ENCODE measurements around the gene CDH15.

Gene CDH15, protein sequence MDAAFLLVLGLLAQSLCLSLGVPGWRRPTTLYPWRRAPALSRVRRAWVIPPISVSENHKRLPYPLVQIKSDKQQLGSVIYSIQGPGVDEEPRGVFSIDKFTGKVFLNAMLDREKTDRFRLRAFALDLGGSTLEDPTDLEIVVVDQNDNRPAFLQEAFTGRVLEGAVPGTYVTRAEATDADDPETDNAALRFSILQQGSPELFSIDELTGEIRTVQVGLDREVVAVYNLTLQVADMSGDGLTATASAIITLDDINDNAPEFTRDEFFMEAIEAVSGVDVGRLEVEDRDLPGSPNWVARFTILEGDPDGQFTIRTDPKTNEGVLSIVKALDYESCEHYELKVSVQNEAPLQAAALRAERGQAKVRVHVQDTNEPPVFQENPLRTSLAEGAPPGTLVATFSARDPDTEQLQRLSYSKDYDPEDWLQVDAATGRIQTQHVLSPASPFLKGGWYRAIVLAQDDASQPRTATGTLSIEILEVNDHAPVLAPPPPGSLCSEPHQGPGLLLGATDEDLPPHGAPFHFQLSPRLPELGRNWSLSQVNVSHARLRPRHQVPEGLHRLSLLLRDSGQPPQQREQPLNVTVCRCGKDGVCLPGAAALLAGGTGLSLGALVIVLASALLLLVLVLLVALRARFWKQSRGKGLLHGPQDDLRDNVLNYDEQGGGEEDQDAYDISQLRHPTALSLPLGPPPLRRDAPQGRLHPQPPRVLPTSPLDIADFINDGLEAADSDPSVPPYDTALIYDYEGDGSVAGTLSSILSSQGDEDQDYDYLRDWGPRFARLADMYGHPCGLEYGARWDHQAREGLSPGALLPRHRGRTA

DNA sequence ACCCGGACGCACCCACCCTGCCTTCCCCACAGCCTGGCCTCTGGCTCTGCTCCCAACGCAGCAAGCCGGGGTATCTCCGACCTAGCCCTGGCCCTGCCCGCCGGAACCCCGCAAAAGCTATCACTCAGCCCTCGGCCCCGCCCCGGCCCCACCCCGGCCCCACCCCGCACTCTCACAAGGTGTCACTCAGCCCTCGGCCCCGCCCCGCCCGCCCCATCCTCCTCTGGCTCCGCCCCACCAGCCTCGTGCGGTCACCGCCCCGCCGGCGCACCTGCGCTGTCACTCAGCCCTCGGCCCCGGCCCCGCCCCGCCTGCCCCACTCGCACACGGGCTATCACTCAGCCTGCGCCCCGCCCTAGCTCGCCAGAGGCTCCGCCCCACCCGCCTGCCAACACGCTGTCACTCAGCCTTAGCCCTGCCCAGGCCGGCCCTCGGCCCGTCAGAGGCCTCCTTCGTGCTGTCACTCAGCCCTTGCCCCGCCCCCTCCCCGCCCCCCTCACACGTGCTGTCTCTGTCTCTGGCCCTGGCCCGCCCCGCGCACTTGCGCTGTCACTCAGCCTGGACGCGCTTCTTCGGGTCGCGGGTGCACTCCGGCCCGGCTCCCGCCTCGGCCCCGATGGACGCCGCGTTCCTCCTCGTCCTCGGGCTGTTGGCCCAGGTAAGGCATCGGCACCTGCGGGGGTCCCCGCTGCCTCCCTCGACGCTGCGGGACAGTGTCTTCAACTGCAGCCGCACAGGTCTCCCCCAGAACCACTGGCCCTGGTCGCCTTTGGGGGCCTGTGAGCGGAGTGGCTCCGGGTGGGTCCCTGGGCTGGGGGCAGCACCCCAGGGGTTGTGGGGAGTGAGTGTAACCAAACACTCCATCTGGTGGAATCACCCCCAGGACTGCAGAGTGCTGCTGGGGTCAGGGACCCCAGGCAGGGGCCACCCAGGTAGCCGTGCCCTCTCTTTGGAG is at the start of gene CDH15:
Gene CDH15 (plus strand): TSS at position 533 of the 955 bp plus-strand sequence. CDS start 84 bp downstream, at position 617.
- peak; percentile 97 for DNase-seq

GRCh38 chr16:89122322-89122851 is 49.2 kb upstream of the CDH15 start:
- no peak for DNase-seq

DNA sequence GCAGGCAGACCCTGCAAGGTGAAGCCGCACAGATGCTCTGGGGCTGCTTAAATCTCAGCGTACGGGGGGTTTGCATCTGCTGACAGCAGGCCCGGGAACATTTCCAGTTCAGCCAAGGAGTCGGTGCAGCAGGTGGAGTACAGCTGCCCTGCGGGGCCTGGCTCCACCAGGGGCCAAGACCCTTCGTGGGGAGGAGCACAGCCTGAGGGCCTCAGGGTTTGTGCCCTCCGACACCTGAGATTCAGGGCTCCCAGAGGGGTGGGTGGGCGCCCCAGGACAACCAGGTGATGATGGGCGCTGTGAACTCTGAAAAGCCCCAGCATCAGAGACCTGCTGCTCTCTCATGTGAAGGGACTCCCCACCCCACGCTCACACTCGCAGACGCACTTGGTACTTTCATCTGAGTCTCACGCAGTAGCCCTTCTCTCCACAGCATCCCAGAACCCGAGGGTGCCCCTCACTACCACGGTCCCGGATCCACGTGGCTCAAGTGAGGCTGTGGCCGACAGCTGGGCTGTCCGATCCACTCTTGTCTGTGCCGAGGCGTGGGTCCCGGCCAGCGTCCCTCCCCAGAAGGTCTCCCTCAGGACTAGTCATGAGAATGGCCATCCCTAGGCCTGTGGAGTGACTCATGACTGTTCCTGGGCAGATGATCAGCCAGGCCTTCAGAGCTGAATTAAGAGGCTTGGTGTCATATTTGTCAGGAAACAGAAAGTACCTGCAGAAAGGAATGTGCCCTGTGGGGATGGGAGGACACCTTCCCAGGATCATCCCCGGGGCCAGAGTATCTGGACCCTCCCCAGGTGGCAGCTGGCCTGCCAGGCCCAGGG is 48.3 kb upstream of the CDH15 start:
- DNase-seq: no peak

DNA sequence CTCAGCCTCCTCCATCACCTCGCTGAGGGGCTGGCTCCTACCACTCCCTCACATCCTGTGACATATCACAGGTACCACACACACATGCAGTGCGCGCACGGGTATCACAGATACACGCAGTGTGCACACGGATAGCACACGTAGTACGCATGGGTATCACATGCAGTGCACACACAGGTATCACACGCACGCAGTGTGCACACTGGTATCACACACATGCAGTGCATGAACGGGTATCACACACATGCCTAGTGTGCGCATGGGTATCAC is 47.8 kb upstream of the CDH15 start:
- no peak for DNase-seq

DNA sequence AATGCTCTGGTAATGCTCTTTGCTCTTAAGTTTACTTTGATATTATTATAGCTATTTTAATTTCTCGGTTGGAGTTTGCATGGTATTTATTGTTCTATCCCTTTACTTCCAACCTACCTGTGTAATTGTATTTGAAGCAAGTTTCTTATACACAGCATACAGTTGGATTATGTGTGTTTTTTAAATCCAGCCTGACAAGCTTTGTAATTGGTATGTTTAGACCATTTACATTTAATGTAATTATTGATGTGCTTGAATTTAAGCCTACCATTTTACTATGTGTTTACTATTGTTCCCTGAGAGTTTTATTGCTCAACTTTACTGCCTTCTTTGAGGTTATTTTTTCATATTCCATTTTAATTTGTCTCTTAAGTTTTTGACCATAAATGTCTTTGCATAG is 42.2 kb upstream of the CDH15 start:
- DNase-seq: no peak

- DNase-seq: no peak
Observed at GRCh38 chr16:89130448-89130847, 41.1 kb upstream of the CDH15 start.

DNA sequence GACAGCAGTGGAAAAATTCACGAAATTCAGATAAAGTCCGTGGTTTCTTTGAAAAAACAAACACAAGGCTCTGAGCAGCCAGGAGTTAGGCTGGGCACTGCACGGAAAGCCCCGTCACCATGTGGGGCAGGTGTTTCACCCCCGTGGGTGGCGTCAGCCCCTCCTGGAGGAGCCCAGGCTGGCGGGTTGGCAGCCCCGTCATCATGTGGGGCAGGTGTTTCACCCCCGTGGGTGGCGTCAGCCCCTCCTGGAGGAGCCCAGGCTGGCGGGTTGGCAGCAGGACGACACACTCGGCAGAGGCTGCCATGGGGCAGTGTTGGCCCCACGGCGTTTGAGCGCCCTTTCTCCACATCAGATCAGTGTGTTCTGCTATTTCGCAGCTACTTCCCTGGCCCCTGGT is 39.8 kb upstream of the CDH15 start:
- no peak for DNase-seq

GRCh38 chr16:89132194-89133005 is 39.1 kb upstream of the CDH15 start:
- no peak for DNase-seq

DNA sequence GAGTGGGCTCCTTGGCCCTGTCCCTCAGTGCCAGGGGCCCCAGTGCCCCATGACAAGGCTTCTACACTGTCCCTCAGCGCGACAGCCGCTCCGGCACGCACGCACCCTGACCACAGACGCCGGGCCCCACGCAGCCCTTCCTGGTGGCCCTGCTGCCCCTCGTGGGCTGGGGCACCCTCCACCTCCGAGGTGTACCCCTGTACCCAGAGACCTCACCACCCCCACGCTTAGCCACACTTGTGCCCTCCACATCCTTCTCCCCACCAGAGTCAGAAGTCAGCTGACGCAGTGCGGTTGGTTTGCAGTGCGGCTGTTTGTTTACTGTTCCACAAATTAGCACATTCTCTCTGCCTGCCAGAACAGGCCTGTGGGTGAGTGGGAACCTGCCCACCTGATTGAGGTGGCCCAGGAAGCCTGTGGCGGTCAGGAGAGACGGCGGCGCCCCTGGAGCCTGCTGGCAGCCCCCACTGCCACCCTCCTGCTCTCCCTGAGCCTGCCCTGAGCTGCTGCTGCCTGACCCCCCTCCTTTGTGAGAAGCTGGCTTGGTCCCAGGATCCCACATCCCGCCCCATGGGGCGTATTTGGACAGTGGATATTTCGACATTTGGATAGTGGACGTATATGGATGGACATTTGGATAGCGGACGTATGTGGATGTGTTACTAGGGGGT is 38.0 kb upstream of the CDH15 start:
- DNase-seq: no peak

DNA sequence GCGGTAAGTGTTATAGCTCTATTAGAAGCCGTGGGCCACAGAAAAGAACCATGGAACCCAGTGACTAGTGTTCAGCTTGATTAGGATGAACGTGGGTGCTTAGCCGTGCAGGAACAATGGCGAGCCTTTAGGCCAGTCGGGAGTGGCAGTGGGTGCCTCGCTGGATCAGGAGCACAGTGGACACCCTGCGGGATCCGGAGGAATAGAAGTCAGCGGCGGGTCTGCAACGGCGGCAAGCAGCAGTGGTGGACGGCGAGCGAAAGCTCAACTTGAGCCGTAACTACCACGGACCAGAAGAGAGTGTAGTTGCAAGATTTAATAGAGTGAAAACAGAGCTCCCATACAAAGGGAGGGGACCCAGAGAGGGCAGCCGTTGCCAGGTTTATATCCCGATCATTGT is 37.3 kb upstream of the CDH15 start:
- no peak for DNase-seq

GRCh38 chr16:89135166-89135565 is 36.4 kb upstream of the CDH15 start:
- no peak for DNase-seq

DNA sequence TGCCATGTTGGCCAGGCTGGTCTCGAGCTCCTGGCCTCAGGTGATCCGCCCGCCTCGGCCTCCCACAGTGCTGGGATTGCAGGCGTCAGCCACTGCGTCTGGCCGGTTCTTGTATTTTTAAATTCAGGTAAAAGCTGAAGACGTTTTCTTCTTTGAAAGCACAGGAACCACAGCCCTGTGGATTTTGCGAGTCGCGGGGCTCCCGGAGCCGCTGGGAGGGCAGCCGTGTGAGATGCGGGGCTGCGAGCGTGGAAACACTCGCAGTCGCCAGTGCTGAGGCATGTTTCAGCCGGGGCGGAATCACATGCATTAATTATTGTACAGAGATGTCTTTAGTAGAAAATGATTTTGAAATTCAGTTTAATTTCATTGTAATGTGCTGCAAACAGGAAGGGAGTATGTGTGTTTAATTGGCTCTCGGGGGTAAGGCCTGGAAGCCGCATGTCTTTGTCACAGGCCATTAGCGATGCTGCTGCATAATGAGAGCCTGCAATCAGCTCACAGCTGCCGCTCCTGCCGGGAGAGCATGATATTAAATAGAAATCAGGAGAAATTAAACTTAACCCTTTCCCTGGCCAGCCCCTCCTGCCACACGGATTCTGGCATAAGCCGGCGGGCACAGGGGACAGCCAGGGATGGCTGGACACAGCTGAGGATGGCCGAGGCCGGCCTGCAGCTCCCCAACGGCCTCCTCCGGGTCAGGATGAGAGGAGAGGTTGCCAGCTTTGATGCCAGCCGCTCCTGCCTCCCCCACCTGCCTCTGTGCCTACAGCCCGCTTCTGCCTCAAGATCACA is 35.4 kb upstream of the CDH15 start:
- DNase-seq: no peak

GRCh38 chr16:89136931-89137330 is 34.6 kb upstream of the CDH15 start:
- DNase-seq: no peak

GRCh38 chr16:89137666-89138512 is 33.7 kb upstream of the CDH15 start:
- no peak for DNase-seq

- no peak for DNase-seq
Observed at GRCh38 chr16:89138513-89138795, 33.1 kb upstream of the CDH15 start.

- no peak for DNase-seq
Observed at GRCh38 chr16:89138843-89139520, 32.6 kb upstream of the CDH15 start.

DNA sequence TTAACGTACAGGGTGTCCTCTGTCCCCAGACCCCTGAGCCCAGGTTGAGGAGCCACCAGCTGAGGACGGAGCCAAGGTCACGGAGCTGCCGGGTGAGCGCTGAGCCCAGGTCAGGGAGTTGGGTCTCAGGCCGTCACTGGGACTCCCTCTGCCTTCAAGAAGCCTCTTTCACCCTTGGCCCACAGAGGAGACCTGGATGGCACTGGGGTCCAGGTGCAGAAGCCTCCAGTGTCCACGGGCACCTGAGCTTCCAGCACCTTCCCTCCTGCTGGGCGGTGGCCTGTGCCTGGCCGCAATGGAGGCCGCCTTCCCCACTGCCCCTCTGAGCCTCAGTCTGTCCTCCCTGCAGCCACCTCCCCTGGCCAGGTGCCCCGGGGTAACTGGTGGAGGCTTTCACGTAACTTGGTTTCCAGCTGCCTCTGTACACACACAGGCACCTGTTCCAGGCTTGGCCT is 31.6 kb upstream of the CDH15 start:
- DNase-seq: no peak

GRCh38 chr16:89140401-89140800 is 31.1 kb upstream of the CDH15 start:
- no peak for DNase-seq
